A549 (cell line): ENCODE results near the gene CDK5RAP2.

ENCODE experiments used
- CTCF ChIP-seq: fragments of >200 bp; sonication (Bioruptor Twin); formaldehyde crosslinking; IDR thresholded peaks from 3 replicates; pipeline ENCODE4 v1.5.1; 2016
- POLR2A ChIP-seq: IDR thresholded peaks from 2 replicates; pipeline ENCODE4 v1.6.1; 2012; ENCODE audit warnings: mild to moderate bottlenecking, low read length
- TF ChIP-seq, protein P1 (sequence below): IDR thresholded peaks from 2 replicates; pipeline ENCODE4 v1.6.1; 2012; ENCODE audit warnings: low read depth, borderline replicate concordance

- no peak for TF ChIP-seq POLR2A
- TF ChIP-seq CTCF: no peak
- TF ChIP-seq, protein P1, sequence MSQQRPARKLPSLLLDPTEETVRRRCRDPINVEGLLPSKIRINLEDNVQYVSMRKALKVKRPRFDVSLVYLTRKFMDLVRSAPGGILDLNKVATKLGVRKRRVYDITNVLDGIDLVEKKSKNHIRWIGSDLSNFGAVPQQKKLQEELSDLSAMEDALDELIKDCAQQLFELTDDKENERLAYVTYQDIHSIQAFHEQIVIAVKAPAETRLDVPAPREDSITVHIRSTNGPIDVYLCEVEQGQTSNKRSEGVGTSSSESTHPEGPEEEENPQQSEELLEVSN: no peak
Observed at GRCh38 chr9:120343416-120343815, 236.6 kb downstream of the CDK5RAP2 start.
